SK-N-SH (cell line): ENCODE measurements around the gene CFAP65.

ENCODE experiments used
- FOXJ3 ChIP-seq: sonication (generic); formaldehyde crosslinking; IDR thresholded peaks from 2 replicates; pipeline ENCODE4 v1.5.1; 2020; ENCODE audit warnings: mild to moderate bottlenecking, missing genetic modification reagents
- FOXM1 ChIP-seq: IDR thresholded peaks from 2 replicates; pipeline ENCODE4 v1.4.0; 2012; ENCODE audit warnings: low read depth, mild to moderate bottlenecking
- GABPA ChIP-seq: IDR thresholded peaks from 2 replicates; pipeline ENCODE4 v1.4.0; 2012; ENCODE audit warnings: low read depth, mild to moderate bottlenecking
- NFIC ChIP-seq: IDR thresholded peaks from 2 replicates; pipeline ENCODE4 v1.4.0; 2012; ENCODE audit warnings: borderline replicate concordance
- RXRA ChIP-seq: IDR thresholded peaks from 2 replicates; pipeline ENCODE4 v1.4.0; 2012; ENCODE audit warnings: low read depth, mild to moderate bottlenecking, borderline replicate concordance
- SIN3A ChIP-seq: IDR thresholded peaks from 2 replicates; pipeline ENCODE4 v1.6.1; 2012; ENCODE audit warnings: low read depth, mild to moderate bottlenecking, low read length, moderate library complexity, borderline replicate concordance
- TAF1 ChIP-seq: IDR thresholded peaks from 2 replicates; pipeline ENCODE4 v1.6.1; 2012; ENCODE audit warnings: low read depth, mild to moderate bottlenecking, low read length, moderate library complexity, borderline replicate concordance
- TEAD4 ChIP-seq: IDR thresholded peaks from 2 replicates; pipeline ENCODE4 v1.4.0; 2012; ENCODE audit warnings: mild to moderate bottlenecking, borderline replicate concordance; ENCODE audit not compliant: insufficient read depth
- TF ChIP-seq, protein P1 (sequence below): fragments of 200-600 bp; sonication (generic); IDR thresholded peaks from 2 replicates; pipeline ENCODE4 v1.6.1; 2017; ENCODE audit warnings: antibody characterized with exemption, mild to moderate bottlenecking, moderate library complexity
- TF ChIP-seq, protein P2 (sequence below): fragments of 150-350 bp; IDR thresholded peaks from 2 replicates; pipeline ENCODE4 v1.6.1; 2017; ENCODE audit warnings: antibody characterized with exemption, low read length, low read depth, borderline replicate concordance
- TF ChIP-seq, protein P3 (sequence below): IDR thresholded peaks from 2 replicates; pipeline ENCODE4 v1.6.1; 2012; ENCODE audit warnings: mild to moderate bottlenecking, low read depth, low read length, moderate library complexity
- TF ChIP-seq, protein P4 (sequence below): IDR thresholded peaks from 2 replicates; pipeline ENCODE4 v1.4.0; 2012; ENCODE audit warnings: low read depth

DNA sequence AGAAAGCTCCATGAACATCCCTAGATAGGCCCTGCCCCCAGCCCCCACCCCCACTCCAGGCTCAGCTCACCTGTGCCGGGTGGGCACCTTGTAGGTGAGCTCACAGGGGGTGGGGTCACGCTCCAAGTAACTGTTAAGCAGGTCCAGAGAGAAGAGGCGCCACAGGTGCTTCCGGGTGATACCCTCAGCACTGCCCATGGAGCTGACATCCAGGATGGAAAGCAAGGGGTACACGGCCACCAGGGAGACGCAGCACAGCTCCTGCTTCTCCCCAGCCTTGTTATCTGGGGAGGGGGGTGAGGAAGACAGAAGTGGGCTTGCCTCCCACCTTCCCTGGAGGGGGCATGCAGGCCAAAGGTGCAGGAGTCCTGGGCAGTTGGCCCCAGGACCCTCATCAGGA, 21.9 kb downstream of the CFAP65 start:
- TF ChIP-seq TAF1 (no peak), SIN3A (no peak), NFIC (no peak), GABPA (no peak), RXRA (no peak), FOXM1 (no peak), TEAD4 (no peak), FOXJ3 (CRISPR knock-in tag) (no peak)
- TF ChIP-seq, protein P1, sequence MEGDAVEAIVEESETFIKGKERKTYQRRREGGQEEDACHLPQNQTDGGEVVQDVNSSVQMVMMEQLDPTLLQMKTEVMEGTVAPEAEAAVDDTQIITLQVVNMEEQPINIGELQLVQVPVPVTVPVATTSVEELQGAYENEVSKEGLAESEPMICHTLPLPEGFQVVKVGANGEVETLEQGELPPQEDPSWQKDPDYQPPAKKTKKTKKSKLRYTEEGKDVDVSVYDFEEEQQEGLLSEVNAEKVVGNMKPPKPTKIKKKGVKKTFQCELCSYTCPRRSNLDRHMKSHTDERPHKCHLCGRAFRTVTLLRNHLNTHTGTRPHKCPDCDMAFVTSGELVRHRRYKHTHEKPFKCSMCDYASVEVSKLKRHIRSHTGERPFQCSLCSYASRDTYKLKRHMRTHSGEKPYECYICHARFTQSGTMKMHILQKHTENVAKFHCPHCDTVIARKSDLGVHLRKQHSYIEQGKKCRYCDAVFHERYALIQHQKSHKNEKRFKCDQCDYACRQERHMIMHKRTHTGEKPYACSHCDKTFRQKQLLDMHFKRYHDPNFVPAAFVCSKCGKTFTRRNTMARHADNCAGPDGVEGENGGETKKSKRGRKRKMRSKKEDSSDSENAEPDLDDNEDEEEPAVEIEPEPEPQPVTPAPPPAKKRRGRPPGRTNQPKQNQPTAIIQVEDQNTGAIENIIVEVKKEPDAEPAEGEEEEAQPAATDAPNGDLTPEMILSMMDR, result no peak
- TF ChIP-seq, protein P2, sequence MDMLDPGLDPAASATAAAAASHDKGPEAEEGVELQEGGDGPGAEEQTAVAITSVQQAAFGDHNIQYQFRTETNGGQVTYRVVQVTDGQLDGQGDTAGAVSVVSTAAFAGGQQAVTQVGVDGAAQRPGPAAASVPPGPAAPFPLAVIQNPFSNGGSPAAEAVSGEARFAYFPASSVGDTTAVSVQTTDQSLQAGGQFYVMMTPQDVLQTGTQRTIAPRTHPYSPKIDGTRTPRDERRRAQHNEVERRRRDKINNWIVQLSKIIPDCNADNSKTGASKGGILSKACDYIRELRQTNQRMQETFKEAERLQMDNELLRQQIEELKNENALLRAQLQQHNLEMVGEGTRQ, result no peak
- TF ChIP-seq, protein P3, sequence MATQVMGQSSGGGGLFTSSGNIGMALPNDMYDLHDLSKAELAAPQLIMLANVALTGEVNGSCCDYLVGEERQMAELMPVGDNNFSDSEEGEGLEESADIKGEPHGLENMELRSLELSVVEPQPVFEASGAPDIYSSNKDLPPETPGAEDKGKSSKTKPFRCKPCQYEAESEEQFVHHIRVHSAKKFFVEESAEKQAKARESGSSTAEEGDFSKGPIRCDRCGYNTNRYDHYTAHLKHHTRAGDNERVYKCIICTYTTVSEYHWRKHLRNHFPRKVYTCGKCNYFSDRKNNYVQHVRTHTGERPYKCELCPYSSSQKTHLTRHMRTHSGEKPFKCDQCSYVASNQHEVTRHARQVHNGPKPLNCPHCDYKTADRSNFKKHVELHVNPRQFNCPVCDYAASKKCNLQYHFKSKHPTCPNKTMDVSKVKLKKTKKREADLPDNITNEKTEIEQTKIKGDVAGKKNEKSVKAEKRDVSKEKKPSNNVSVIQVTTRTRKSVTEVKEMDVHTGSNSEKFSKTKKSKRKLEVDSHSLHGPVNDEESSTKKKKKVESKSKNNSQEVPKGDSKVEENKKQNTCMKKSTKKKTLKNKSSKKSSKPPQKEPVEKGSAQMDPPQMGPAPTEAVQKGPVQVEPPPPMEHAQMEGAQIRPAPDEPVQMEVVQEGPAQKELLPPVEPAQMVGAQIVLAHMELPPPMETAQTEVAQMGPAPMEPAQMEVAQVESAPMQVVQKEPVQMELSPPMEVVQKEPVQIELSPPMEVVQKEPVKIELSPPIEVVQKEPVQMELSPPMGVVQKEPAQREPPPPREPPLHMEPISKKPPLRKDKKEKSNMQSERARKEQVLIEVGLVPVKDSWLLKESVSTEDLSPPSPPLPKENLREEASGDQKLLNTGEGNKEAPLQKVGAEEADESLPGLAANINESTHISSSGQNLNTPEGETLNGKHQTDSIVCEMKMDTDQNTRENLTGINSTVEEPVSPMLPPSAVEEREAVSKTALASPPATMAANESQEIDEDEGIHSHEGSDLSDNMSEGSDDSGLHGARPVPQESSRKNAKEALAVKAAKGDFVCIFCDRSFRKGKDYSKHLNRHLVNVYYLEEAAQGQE, result no peak
- TF ChIP-seq, protein P4, sequence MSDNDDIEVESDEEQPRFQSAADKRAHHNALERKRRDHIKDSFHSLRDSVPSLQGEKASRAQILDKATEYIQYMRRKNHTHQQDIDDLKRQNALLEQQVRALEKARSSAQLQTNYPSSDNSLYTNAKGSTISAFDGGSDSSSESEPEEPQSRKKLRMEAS, result no peak
